Upper lobe of left lung (tissue), 6 donors: Measurements from ENCODE around the gene RNF135. TPM values are rescaled to one million over a fixed set of nuclear protein-coding genes. Genes with fewer than 3 reads are reported as not detected.

Experiments used
- ATAC-seq, 2 donors: fragments of 200-7000 bp; cut with Tn5 transposase; one replicate each; pipeline ENCODE4 v1.9.1; 2022; ENCODE audit warnings: mild to moderate bottlenecking in 2 of 2, moderate library complexity in 2 of 2; ENCODE audit not compliant: low FRiP score in 2 of 2
- DNase-seq, 2 donors: peaks; one replicate each; pipeline ENCODE4 v3.0.0-alpha.2; 2019 to 2020
- H3K27ac ChIP-seq, 4 donors: fragments of 200-600 bp; sonication (generic); one replicate each; pipeline ENCODE4 v1.5.1; 2016 to 2019
- H3K27me3 ChIP-seq, 4 donors: fragments of 200-600 bp; sonication (generic); one replicate each; pipeline ENCODE4 v1.5.1; 2017 to 2019
- H3K36me3 ChIP-seq, 4 donors: fragments of 200-600 bp; sonication (generic); one replicate each; pipeline ENCODE4 v1.5.1; 2016 to 2019
- H3K4me1 ChIP-seq, 4 donors: fragments of 200-600 bp; sonication (generic); one replicate each; pipeline ENCODE4 v1.5.1; 2018 to 2019
- H3K4me3 ChIP-seq, 4 donors: fragments of 200-600 bp; sonication (generic); one replicate each; pipeline ENCODE4 v1.5.1; 2017 to 2019; ENCODE audit warnings: mild to moderate bottlenecking in 2 of 4, moderate library complexity in 1 of 4
- H3K9me3 ChIP-seq, 4 donors: fragments of 200-600 bp; sonication (generic); one replicate each; pipeline ENCODE4 v1.5.1; 2018 to 2019
- CTCF ChIP-seq, 6 experiments: fragments of 450-650 bp in 4 of 6; fragments of 200-600 bp in 2 of 6; sonication (generic) in 2 of 6; IDR thresholded peaks; one replicate each; pipeline ENCODE4 v1.5.1; 2016 to 2019; ENCODE audit warnings: antibody characterized with exemption in 6 of 6
- EP300 ChIP-seq, 4 donors: sonication (generic); formaldehyde crosslinking; IDR thresholded peaks; one replicate each; pipeline ENCODE4 v1.5.1; 2017; ENCODE audit warnings: antibody characterized with exemption in 4 of 4, control low read depth in 2 of 4
- POLR2A ChIP-seq, 4 donors: fragments of 450-650 bp; IDR thresholded peaks; one replicate each; pipeline ENCODE4 v1.5.1; 2016 to 2017; ENCODE audit warnings: antibody characterized with exemption in 4 of 4, mild to moderate bottlenecking in 2 of 4
- POLR2AphosphoS5 ChIP-seq, 2 donors: sonication (generic); formaldehyde crosslinking; IDR thresholded peaks; one replicate each; pipeline ENCODE4 v1.5.1; 2017; ENCODE audit warnings: antibody characterized with exemption in 2 of 2
- WGBS, 2 donors: methylation state at CpG; one replicate each; pipeline ENCODE4 v1.1.5; 2017 to 2018; 5-methylcytosine and 5-hydroxymethylcytosine counted together
- total RNA-seq, 6 donors: library from RNA; depleted of rRNA in 4 of 6; stranded (reverse); fragments of >200 nt in 4 of 6; gene quantifications; one replicate each; pipeline versions ENCODE4 v1.1.0 to v1.2.1, GENCODE V29; 2016 to 2021
- donor health status: DM: no; HTN: no; CAD: no; lungs with moderate emphysema.
- donor health status: DM: no; HTN: yes; CAD: no; lungs with severe emphysema.

Gene RNF135
- 10 to 100 TPM; 24.9 to 70.2 (median 32.5) TPM for total RNA-seq

GRCh38 chr17:30970831-30971567, at the start of gene RNF135:
RNF135 (plus strand) TSS chr17:30971039; CDS start chr17:30971074, 35 bp downstream.
- Histone ChIP-seq H3K4me3 (peak within 1 kb of the TSS; percentile 58 to 89 (median 66)), H3K4me1 (peaks cover 12 to 33% (median 22%) of the 10 kb centered on the region in 4 donors), H3K9me3 (no peaks in the 10 kb centered on the region), H3K27ac (peak within 1 kb of the TSS; percentile 95 to 98 (median 97)), H3K36me3 (peaks cover 0 to 12% (median 0%) of the 10 kb centered on the region in 4 donors), H3K27me3 (no peaks in the 10 kb centered on the region)
- peak; percentile 89 to 95 for DNase-seq
- 0 to 1% methylated on average over 34 to 48 of the region's 66 CpGs for WGBS, 2 donors
- TF ChIP-seq EP300 (IDR thresholded peaks at IDR 0.05) (no peak), POLR2AphosphoS5 (IDR thresholded peaks at IDR 0.05) (peak in 1 of 2 donors; percentile 78), CTCF (IDR thresholded peaks at IDR 0.05) (peak; percentile 44 to 93 (median 84)), POLR2A (IDR thresholded peaks at IDR 0.05) (peak in 3 of 4 donors; percentile 86 to 96 (median 92))
- peak; percentile 96 to 97 for ATAC-seq

GRCh38 chr17:30921544-30922196, 49.2 kb upstream of the RNF135 start, which contains the start of gene ADAP2:
ADAP2 (plus strand) TSS chr17:30921945; CDS start chr17:30922015, 70 bp downstream.
- WGBS, 2 donors: 11 to 48% methylated on average over 3 to 10 of the region's 60 CpGs
- H3K36me3 ChIP-seq: no peaks in the 10 kb centered on the region
- peak within 1 kb of the TSS; percentile 33 to 67 (median 63) for H3K4me3 ChIP-seq
- no peak for TF ChIP-seq CTCF (IDR thresholded peaks at IDR 0.05)
- no peak for TF ChIP-seq EP300 (IDR thresholded peaks at IDR 0.05)
- peak in 1 of 2 donors; percentile 17 for TF ChIP-seq POLR2AphosphoS5 (IDR thresholded peaks at IDR 0.05)
- peak in 1 of 4 donors; percentile 70 for TF ChIP-seq POLR2A (IDR thresholded peaks at IDR 0.05)
- peak; percentile 78 to 95 for DNase-seq
- H3K4me1 ChIP-seq: peaks cover 9 to 23% (median 17%) of the 10 kb centered on the region in 4 donors
- peaks cover 0 to 12% (median 6%) of the 10 kb centered on the region in 4 donors for H3K27me3 ChIP-seq
- peak; percentile 73 to 89 for ATAC-seq
- H3K9me3 ChIP-seq: no peaks in the 10 kb centered on the region
- peak within 1 kb of the TSS; percentile 27 to 82 (median 54) for H3K27ac ChIP-seq

GRCh38 chr17:30922235-30923030, 48.4 kb upstream of the RNF135 start:
- WGBS, 2 donors: 6 to 11% methylated on average over 24 to 26 of the region's 66 CpGs
- peak overlapping the region; percentile 27 to 82 (median 54) for H3K27ac ChIP-seq
- no peaks in the 10 kb centered on the region for H3K36me3 ChIP-seq
- H3K9me3 ChIP-seq: no peaks in the 10 kb centered on the region
- TF ChIP-seq CTCF (IDR thresholded peaks at IDR 0.05): no peak
- TF ChIP-seq POLR2AphosphoS5 (IDR thresholded peaks at IDR 0.05): no peak
- TF ChIP-seq EP300 (IDR thresholded peaks at IDR 0.05): no peak
- no peak for TF ChIP-seq POLR2A (IDR thresholded peaks at IDR 0.05)
- DNase-seq (peak in 1 of 2 donors; percentile 89), ATAC-seq (peak; percentile 20 to 69)
- peaks cover 9 to 23% (median 17%) of the 10 kb centered on the region in 4 donors for H3K4me1 ChIP-seq
- H3K27me3 ChIP-seq: peaks cover 0 to 12% (median 6%) of the 10 kb centered on the region in 4 donors
- peak overlapping the region; percentile 33 to 67 (median 63) for H3K4me3 ChIP-seq

GRCh38 chr17:30924341-30924740, 46.5 kb upstream of the RNF135 start:
- 75 to 81% methylated on average over 2 of the region's 2 CpGs for WGBS, 2 donors
- Histone ChIP-seq H3K9me3 (no peaks in the 10 kb centered on the region), H3K4me1 (peaks cover 9 to 23% (median 17%) of the 10 kb centered on the region in 4 donors), H3K36me3 (no peaks in the 10 kb centered on the region), H3K4me3 (no peak overlapping the region), H3K27ac (no peak overlapping the region), H3K27me3 (peaks cover 0 to 12% (median 6%) of the 10 kb centered on the region in 4 donors)
- TF ChIP-seq CTCF (IDR thresholded peaks at IDR 0.05) (no peak), EP300 (IDR thresholded peaks at IDR 0.05) (no peak), POLR2A (IDR thresholded peaks at IDR 0.05) (no peak), POLR2AphosphoS5 (IDR thresholded peaks at IDR 0.05) (no peak)
- ATAC-seq (no peak), DNase-seq (no peak)
